ENCODE data around the gene SIL1. TPM values are rescaled to one million over a fixed set of nuclear protein-coding genes. Genes with fewer than 3 reads are reported as not detected.

SIL1 gene
- total and polyA plus RNA-seq, 9 of the 15 experiments (the other 6 are each of a cell fraction or from before 2014, with no cell fraction given): 1.3 to 30.5 (median 18.1) TPM

GRCh38 chr5:138998521-138998920 is 199.6 kb downstream of the SIL1 start:
- H3K9me3 ChIP-seq (replicated peaks; ENCODE audit: control insufficient read depth, insufficient read depth, low read depth, low read length): no peaks in the 10 kb centered on the region
- H3K27me3 ChIP-seq (ENCODE audit: control insufficient read depth in 2 of 2, insufficient read depth in 2 of 2, low read length in 2 of 2): no peaks in the 10 kb centered on the region
- no peak overlapping the region for H3K4me2 ChIP-seq (ENCODE audit: insufficient read depth, low read length)
- no peak overlapping the region for H2AFZ ChIP-seq (ENCODE audit: low read depth, low read length)
- no peaks in the 10 kb centered on the region for H3K79me2 ChIP-seq (ENCODE audit: control insufficient read depth, insufficient read depth, low read length)
- no TSS peak for BruUV-seq (replicated peaks)
- in situ Hi-C loops (cut with MboI): no loop called here
- no peaks in the 10 kb centered on the region for H3K4me1 ChIP-seq (replicated peaks in 1 of 2; ENCODE audit: control insufficient read depth in 2 of 2, insufficient read depth in 2 of 2, low read length in 2 of 2)
- H3K36me3 ChIP-seq (ENCODE audit: control insufficient read depth, insufficient read depth, low read length): no peaks in the 10 kb centered on the region
- CTCF ChIA-PET (ENCODE audit: low intra/inter-chr PET ratio): no interaction called here
- H3K9me1 ChIP-seq (ENCODE audit: control insufficient read depth, insufficient read depth, low read length): no peaks in the 10 kb centered on the region
- no peak for DNase-seq (ENCODE audit: extremely low read depth in 1 of 4, low spot score in 3 of 4)
- H3K27ac ChIP-seq (ENCODE audit: extremely low read depth, low read depth, low read length): no peak overlapping the region
- intact Hi-C loops (cut with micrococcal nuclease): no loop called here
- no peaks in the 10 kb centered on the region for H4K20me1 ChIP-seq (replicated peaks; ENCODE audit: control insufficient read depth, insufficient read depth, low read length)
- 50% methylated on average over 1 of the region's 1 CpG for WGBS (ENCODE audit: insufficient coverage, low coverage, missing lambda C conversion rate)
- POLR2A ChIA-PET: no interaction called here
- no peak for ATAC-seq
- H3K9ac ChIP-seq (ENCODE audit: insufficient read depth in 1 of 2, low read depth in 2 of 2, low read length in 2 of 2): no peak overlapping the region
- no peak for FAIRE-seq
- H3K4me3 ChIP-seq: no peak overlapping the region
- TF ChIP-seq NR2C2 (CRISPR knock-in tag; IDR thresholded peaks at IDR 0.05) (no peak), NR2C2 (tag; IDR thresholded peaks at IDR 0.05) (no peak), E4F1 (CRISPR knock-in tag; IDR thresholded peaks at IDR 0.05; ENCODE audit: borderline replicate concordance) (no peak), MTF1 (CRISPR knock-in tag; IDR thresholded peaks at IDR 0.05; ENCODE audit: borderline replicate concordance) (no peak), LARP7 (IDR thresholded peaks at IDR 0.05) (no peak), BACH1 (tag; IDR thresholded peaks at IDR 0.05) (no peak), ZNF41 (CRISPR knock-in tag; conservative IDR thresholded peaks at IDR 0.05) (no peak), JUN (IDR thresholded peaks at IDR 0.05; ENCODE audit: borderline replicate concordance, low read depth, low read length) (no peak), JUN (CRISPR knock-in tag; IDR thresholded peaks at IDR 0.05; ENCODE audit: borderline replicate concordance) (no peak), ZNF175 (CRISPR knock-in tag; IDR thresholded peaks at IDR 0.05; ENCODE audit: low read depth) (no peak), HSF4 (CRISPR knock-in tag; IDR thresholded peaks at IDR 0.05; ENCODE audit: borderline replicate concordance) (no peak), MYC (IDR thresholded peaks at IDR 0.05; ENCODE audit: low read depth, low read length) (no peak), MYC (CRISPR knock-in tag; IDR thresholded peaks at IDR 0.05; ENCODE audit: borderline replicate concordance, low read depth) (no peak), FOXJ2 (tag; IDR thresholded peaks at IDR 0.05) (no peak), E2F6 (IDR thresholded peaks at IDR 0.05; ENCODE audit: borderline replicate concordance in 1 of 2, extremely low read depth in 1 of 2, insufficient read depth in 1 of 2, insufficient read length in 1 of 2, low read depth in 1 of 2, low read length in 1 of 2, poor library complexity in 1 of 2, severe bottlenecking in 1 of 2) (no peak), SFPQ (IDR thresholded peaks at IDR 0.05; ENCODE audit: low read depth, low read length) (no peak), E2F5 (CRISPR knock-in tag; IDR thresholded peaks at IDR 0.05) (no peak)
